ENCODE results near the gene UBLCP1.
"Not testable (repeated sequence)": the region's sequence is repeated elsewhere in the genome, so short reads cannot be mapped to it uniquely, and the experiment has no call there.

Gene UBLCP1

GRCh38 chr5:159262859-159263568 lies at the start of gene UBLCP1:
Gene UBLCP1, plus strand, starts transcription at chr5:159263290. Its CDS starts 5,626 bp downstream, at chr5:159268916.
- peak; percentile 62 to 74 for DNase-seq (ENCODE audit: low read depth in 2 of 2)

DNA sequence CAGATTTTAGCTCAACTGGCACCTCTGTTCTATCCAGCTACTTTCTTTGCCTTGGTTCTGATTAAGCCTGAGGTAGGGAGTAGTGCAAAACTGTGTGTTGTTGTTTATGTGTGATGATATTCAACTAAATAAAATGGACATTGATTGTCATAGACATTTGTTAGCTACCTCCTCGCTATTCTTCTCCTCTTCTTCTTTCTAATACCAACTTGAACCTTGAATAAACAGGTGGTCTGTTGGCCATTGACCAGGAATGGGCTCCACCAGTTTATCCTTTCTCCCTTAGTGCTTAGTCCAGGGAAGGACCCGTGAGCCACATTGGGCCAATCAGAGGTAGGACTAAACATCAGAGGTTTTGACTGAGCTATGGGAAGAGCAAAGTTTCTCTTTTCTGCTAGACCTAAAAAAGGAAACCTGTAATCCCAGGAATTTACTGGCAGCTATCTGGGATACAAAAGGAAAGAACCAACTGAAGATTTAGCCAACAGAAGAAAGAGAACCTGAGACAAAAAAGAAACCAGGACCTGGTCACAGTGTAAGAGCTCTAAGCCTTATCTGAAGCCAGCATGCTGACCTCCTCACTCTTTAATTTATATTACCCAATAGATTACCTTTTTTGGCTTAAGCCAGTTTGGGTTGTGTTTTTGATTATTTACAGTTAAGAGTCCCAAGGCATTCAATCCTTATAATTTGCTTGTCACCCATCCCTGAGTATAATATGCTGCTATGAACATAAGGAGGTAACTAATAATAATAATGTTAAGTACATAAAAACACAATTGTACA lies 48.4 kb upstream of the UBLCP1 start:
- no peak for DNase-seq (ENCODE audit: low read depth in 2 of 2)

GRCh38 chr5:159215886-159216285 lies 47.2 kb upstream of the UBLCP1 start:
- no peak for DNase-seq (ENCODE audit: low read depth in 2 of 2)

- no peak for DNase-seq (ENCODE audit: low read depth in 2 of 2)
These were observed 46.6 kb upstream of the UBLCP1 start for GRCh38 chr5:159216454-159216853.

DNA sequence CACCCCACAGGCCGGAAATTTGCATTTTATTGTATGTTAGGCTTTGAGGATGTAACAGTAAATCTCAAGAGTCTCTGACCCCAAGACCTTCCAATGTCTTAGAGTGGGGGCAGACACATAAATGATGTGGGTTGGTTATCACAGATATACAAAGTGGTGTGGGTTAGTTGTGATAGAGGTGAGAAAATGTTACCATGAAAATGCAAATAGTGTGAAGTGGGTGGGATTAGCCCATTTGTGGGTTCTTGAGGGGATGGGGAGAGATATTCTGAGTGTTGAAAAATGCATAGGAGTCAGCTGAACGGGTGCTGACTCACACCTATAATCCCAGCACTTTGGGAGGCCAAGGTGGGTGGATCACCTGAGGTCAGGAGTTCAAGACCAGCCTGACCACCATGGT lies 45.9 kb upstream of the UBLCP1 start:
- DNase-seq (ENCODE audit: low read depth in 2 of 2) = no peak

- DNase-seq (ENCODE audit: low read depth in 2 of 2) = no peak
These were observed 44.5 kb upstream of the UBLCP1 start for GRCh38 chr5:159218595-159219023.

GRCh38 chr5:159220206-159220605 lies 42.9 kb upstream of the UBLCP1 start:
- DNase-seq (ENCODE audit: low read depth in 2 of 2) = no peak

- DNase-seq (ENCODE audit: low read depth in 2 of 2) = no peak
These were observed 39.6 kb upstream of the UBLCP1 start for GRCh38 chr5:159223469-159223868.

DNA sequence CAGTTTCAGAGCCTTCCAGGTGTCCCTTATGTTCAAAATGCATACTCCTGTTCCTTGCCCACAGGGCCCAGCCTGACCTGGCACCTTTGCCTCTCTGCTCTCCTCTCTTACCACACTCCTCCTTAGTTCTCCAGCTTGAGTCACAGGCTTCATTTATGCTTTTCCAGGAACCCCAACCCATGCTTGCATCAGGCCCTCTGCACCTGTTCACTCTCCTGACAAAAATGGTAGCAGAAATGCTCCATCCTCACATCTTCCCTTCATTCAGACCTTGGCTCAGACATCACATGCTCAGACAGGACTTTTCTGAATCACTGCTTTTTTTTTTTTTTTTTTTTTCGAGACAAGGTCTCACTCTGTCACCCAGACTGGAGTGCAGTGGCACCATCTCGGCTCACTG lies 38.6 kb upstream of the UBLCP1 start:
- no peak for DNase-seq (ENCODE audit: low read depth in 2 of 2)

- no peak for DNase-seq (ENCODE audit: low read depth in 2 of 2)
These were observed 36.6 kb upstream of the UBLCP1 start for GRCh38 chr5:159226451-159226850.

- no peak for DNase-seq (ENCODE audit: low read depth in 2 of 2)
These were observed 35.6 kb upstream of the UBLCP1 start for GRCh38 chr5:159227452-159227851.

- not testable (repeated sequence) for DNase-seq (ENCODE audit: low read depth in 2 of 2)
These were observed 35.0 kb upstream of the UBLCP1 start for GRCh38 chr5:159228097-159228496.

DNA sequence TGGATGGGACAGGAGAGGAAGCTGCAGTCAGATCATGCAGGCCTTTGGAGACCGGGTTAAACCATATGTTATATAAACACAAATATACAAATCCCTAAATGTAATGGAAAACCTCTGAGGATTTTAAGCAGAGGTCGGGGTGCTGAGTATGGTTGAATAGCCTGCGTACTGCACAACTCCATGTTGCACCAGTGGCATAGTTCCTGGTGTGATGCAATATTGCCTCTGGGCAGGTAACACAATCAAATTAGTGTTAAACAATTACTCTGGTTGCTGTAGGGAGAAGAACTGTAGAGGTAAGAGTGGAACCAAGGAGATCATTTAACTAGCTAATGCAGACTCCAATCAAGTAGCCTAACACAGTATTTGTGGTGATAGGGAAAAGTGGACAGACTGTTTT lies 32.4 kb upstream of the UBLCP1 start:
- DNase-seq (ENCODE audit: low read depth in 2 of 2) = no peak

GRCh38 chr5:159231167-159231566 lies 31.9 kb upstream of the UBLCP1 start:
- no peak for DNase-seq (ENCODE audit: low read depth in 2 of 2)

GRCh38 chr5:159235871-159236520 lies 27.1 kb upstream of the UBLCP1 start:
- not testable (repeated sequence) for DNase-seq (ENCODE audit: low read depth in 2 of 2)

GRCh38 chr5:159240301-159240870 lies 22.7 kb upstream of the UBLCP1 start:
- peak in 1 of 2 experiments; percentile 19 for DNase-seq (ENCODE audit: low read depth in 2 of 2)

DNA sequence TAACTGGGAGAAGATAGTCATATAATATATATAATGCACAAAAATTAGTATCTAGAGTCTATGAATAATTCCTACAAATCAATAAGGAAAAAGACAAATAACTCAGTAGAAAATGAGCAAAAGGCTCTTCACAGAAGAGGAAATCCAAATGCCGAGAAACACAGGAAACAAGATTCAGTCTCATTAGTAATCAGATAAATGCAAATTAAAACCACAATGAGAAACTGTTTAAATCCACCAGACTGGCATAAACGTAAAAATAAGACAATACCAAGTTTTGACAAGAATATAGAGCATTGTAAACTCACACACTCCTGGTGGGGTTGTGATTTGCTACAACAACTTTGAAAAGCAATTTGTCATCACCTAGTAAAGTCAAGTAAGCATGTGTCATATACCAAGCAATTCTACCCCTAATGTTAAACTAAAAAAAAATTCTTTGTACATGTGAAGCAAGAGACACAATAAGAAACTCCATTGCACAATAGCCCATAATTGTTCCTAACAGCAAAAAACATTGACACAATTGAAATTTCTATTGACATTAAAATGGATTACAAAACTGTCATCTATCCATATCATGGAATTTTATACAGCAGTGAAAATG lies 21.0 kb upstream of the UBLCP1 start:
- DNase-seq (ENCODE audit: low read depth in 2 of 2) = no peak

DNA sequence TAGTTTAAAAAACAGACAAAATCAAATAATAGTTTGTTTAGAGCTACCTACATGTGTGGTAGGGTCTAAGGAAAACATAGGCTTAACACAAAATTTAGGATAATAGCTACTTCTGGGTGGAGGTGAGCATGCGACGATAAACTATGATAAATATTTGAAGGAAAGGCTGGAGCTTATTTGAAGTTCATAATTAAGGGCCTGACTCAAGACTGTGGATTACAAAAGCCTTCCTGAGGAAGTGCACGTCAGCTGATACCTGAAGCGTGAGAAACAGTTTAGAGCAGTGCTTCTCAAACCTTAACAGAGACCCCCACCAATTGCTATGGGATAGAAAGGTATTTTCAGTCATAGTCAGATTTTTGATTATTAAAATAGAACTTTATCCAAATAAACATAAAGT lies 20.4 kb upstream of the UBLCP1 start:
- no peak for DNase-seq (ENCODE audit: low read depth in 2 of 2)

DNA sequence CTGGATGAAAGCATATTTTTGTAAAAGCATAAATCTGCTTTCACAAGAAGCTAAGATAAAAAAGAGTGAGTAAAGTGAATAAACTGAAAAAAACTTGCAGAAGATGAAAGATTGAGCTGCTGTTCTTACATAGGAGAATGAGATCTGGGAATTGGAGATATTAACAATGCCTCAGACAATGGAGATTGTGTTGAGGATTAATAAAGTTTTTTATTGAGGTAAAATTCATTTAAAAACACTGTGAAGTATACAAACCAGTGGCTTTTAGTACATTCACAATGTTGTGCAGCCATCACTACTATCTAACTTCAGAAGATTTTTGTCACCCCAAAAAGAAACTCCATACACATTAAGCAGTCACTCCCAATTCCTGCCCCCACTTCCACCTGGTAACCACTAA lies 19.7 kb upstream of the UBLCP1 start:
- no peak for DNase-seq (ENCODE audit: low read depth in 2 of 2)

GRCh38 chr5:159244163-159244562 lies 18.9 kb upstream of the UBLCP1 start:
- no peak for DNase-seq (ENCODE audit: low read depth in 2 of 2)

DNA sequence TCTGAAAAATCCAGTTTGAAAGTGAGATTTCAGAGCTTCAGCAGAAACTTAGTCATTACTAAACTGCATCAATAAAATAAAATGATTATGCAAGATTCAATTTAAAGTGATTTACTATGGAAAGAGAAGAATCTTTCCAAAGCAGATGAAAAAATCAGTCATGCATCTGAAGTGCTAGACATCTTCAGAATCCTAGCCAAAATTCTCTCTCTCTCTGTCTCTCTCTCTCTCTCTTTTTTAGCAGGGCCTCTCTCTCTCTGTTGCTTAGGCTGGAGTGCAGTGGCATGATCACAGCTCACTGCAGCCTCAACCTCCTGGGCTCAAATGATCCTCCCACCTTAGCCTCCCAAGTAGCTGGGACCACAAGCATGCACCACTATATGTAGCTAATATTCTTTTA lies 18.2 kb upstream of the UBLCP1 start:
- no peak for DNase-seq (ENCODE audit: low read depth in 2 of 2)

DNA sequence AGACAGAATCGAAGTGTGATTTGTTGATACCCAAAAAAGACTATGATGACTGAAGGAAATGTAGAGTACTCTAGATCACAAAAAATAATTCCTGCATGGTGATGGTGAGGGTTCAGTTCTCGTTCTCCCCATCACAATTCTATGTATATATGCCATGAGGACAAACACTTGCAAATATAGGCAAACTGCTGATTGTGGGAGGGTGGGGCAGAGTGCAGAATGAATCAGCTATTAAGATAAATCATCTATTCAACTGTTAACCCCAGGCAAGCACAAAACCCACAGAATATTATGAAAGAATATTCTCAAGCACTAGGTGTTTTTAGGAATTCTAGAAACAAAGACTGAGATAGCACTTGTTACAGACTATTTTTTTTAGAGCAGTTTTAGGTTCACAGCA lies 13.9 kb upstream of the UBLCP1 start:
- DNase-seq (ENCODE audit: low read depth in 2 of 2) = no peak
